GM19438 (cell line): ENCODE data around the gene RAB5B.
"Not testable (repeated sequence)": the region's sequence is repeated elsewhere in the genome, so short reads cannot be mapped to it uniquely, and the experiment has no call there.

Experiments used
- ATAC-seq: cut with Tn5 transposase; IDR thresholded peaks from one replicate; pipeline ENCODE4 v1.9.1; 2021; ENCODE audit warnings: low read depth; ENCODE audit not compliant: unreplicated experiment

Gene RAB5B

DNA sequence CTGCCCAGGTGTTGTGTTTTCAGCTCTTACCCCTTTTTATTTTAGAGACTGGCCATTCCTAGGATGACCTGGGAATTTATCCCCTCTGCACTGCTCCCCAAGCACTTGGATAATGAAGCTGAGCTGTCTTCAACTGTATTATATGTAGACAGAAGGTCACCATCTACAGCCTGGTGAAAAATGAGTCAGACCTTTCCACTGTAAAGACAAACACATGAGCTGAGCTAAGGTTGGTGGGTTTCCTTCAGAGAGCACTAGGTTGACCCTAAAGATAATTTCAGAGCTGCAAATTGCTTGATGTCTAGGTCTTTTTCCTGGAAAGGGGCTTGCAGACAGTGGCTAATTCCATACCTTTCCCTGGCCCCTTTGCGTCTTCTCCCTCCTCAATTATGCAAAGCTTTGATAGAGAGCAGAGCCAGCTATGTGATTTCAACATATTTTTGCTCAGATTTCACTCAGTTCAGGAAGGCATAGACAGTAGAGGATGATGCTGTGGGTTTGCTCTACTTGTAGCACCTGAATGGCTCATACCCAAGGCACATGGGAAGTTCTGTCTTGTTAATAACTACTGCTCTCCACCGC lies 37.7 kb downstream of the RAB5B start:
- no peak for ATAC-seq

DNA sequence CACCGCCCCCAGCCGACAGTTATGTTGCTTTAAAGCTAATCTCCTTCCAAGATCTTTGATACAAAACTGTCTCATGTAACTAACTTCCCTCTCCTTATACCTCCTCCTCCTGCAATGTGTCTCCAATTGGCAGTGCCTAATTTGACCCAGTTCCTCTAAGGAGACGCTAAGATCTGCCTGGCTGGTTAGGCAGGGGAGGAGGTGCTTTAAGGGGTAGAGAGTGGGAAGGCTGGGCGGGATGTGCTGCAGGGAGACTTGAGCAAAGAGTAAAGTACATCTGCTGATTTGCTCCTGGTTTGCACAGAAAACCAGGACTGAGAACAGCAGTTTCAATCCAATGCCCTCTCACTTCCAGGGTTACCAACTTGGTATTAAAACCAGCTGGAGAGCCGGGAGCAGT lies 39.6 kb downstream of the RAB5B start:
- ATAC-seq: no peak

- ATAC-seq: no peak
Measured at GRCh38 chr12:56014205-56014604, 40.3 kb downstream of the RAB5B start.

DNA sequence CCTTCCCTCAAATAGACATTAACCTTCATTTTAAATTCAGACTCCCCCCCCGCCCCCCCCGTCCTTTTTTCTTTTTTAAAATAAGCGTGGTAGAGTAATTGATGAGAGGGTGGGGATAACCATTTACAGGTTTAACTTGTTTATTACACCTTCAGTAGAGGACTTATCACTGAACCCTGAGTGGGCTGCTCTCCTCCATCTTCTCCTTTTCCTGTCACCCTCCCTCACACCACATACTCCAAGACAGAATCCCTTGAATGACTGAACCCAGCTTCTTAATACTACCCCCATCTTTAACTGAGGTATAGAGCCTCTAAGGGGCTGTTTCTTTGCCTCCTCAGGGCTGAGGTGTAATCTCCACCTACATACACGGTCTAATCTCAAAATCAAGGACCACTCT lies 43.3 kb downstream of the RAB5B start:
- ATAC-seq: no peak

- ATAC-seq: no peak
Measured at GRCh38 chr12:56018356-56018755, 44.5 kb downstream of the RAB5B start.

DNA sequence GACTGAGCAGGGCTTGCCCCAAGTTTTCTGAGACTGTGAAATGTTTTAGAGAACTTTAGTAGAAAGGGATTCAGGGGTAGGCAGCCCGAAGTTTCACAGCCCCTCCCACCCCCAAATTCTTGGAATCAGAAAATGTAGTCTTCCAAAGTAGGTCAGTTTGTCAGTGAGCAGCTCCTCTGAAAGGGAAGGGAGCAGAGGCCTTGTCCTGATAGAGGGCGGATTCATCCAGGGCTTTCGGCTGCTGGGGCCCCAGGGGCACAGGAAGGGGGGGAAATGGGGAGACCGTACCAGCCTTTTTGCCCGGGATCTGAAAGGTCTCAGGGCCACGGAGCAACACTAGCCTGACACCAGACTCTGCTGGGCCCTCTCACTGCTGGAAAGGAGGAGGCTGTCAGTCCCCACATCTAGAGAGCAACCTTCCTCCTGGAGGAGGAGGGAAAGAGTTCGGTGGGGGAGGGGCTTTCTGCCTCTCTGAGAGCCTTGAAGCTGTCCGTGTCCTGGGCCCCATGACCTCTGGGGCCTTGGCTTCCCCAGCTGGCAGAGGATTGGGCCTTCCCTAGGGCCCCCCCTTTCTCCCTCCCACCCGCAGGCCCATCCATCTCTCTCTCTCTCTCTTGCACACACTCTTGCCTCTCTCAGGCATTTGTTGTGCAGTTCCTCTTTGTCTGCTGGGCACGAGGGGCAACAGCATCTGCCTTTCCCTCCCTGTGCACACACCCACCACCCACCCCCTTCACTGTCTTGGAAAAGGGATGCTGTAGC lies 46.7 kb downstream of the RAB5B start, which contains the start of gene IKZF4:
Gene IKZF4 (plus strand): TSS at position 621 of the 762 bp plus-strand sequence. CDS start 451 bp downstream, outside the sequence.
- no peak for ATAC-seq

DNA sequence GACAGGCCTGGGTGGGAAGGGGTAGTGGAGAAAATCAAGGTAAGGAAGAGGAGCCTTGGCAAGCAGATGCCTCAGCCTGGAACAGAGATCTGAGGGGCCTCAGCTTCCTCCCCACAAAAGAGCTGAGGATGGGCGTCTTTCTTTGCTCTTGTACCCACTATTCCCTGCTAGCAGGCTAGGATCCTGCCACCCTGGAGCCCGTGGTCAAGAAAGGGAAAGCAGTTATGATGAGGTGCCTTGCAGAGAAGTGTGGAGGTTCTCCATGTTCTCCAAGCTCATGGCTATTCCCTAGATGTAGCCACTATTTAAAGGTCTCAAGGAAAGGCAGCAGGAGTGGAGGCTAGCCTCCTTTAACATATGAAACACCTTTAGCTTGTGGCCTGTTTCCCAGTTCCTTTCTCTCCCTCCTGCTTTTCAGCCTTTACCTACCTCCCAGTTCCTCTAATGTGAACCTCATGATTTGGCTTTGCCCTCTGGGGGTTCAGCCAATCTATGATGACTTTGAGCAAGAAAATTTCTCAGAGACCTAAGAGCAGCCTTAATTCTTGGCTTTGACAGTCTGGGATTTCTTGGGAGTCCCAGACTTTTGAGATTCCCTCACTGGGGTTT lies 48.1 kb downstream of the RAB5B start:
- ATAC-seq: no peak

GRCh38 chr12:56028511-56029165 lies 54.8 kb downstream of the RAB5B start:
- ATAC-seq: no peak

GRCh38 chr12:56029166-56029519 lies 55.3 kb downstream of the RAB5B start:
- no peak for ATAC-seq

- ATAC-seq: no peak
Measured at GRCh38 chr12:56029666-56030293, 55.9 kb downstream of the RAB5B start.

DNA sequence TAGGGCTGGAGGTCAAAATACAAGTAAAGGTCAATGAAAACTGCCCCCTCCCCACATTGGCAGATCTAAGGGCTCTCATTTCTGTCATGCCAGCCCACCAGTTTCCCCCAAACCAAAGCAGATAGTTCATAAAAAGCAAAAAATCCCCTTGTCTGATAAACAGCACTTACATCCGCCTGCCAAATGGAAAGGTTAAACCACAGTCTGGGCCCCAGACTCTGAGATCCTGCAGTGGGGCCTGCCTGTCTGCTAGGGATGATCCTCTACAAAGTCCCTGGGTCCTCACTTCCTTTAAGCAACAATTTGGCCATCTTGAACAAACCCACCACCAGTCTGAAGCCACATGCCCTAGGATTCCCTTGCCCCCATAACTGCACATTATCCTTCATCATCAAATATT lies 58.1 kb downstream of the RAB5B start:
- no peak for ATAC-seq

- ATAC-seq: no peak
Measured at GRCh38 chr12:56034586-56035332, 60.9 kb downstream of the RAB5B start.

GRCh38 chr12:56037161-56037560 lies 63.3 kb downstream of the RAB5B start:
- no peak for ATAC-seq

- no peak for ATAC-seq
Measured at GRCh38 chr12:56038022-56038655, 64.3 kb downstream of the RAB5B start.

DNA sequence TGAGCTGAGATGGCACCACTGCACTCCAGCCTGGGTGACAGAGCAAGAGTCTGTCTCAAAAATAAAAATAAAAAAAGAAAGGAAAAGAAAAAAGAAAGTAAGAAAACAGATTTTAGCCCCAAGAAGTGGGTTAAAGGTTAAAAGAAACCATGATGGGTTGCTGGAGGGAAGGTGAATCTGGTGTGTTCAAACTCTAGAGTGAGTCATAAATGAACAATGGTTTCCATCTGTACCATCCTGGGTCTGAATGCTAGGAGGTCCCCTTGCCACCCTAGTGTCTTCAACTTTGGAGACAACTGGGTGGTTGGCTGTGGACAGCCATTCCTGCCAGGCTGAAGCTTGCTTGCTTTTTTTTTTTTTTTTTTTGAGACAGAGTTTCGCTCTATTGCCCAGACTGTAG lies 66.3 kb downstream of the RAB5B start:
- no peak for ATAC-seq

- peak; percentile 7 for ATAC-seq
Measured at GRCh38 chr12:56040963-56041551, 67.2 kb downstream of the RAB5B start.

DNA sequence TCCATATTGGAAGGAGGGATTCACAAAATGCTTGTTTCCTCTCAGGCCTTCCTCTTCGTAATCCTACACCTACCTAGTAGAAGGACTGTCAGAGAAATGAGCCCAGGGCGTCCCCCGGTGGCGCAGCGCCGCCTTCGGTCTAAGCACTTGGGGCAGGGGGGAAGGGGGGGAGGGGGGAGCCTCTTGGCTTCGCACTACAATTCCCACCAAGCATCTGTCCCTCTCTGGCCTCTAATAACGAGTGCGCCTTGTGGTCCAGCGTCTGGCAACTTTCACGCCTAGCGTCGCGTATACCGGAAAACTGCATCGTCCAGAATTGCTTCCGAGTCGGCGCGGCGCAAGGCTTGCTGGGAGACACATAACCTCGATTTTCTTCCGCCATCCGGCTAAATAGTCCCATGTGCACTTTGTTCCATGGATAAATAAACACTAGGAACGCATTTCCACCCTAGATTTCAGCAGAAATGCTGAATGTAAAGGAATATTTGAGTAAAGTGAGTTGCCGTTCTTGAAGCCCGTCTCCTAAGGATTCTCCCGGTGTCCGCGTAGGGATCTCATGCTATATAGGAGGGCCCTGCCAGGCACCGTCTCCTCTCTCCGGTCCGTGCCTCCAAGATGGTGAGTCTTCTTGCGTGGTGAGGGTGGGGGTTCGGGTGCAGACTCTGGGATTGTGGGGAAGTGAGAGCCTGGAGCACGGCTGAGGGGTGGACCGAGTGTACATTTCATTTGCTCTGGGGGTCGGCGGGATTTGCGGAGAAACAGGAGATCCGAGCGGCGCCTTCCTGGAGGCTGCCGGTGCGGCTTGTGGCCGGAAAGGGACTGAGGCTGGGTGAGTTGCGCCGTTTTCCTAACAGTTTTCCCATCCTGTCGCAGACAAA lies 67.9 kb downstream of the RAB5B start, which contains the start of gene RPS26:
Gene RPS26 (plus strand): TSS at position 367 of the 878 bp plus-strand sequence. CDS start 249 bp downstream, at position 616.
- ATAC-seq: peak; percentile 92

- ATAC-seq: not testable (repeated sequence)
Measured at GRCh38 chr12:56042430-56042813, 68.5 kb downstream of the RAB5B start.
